ENCODE data around the gene RASAL2.
"Not testable (repeated sequence)": the region's sequence is repeated elsewhere in the genome, so short reads cannot be mapped to it uniquely, and the experiment has no call there.

Gene RASAL2

DNA sequence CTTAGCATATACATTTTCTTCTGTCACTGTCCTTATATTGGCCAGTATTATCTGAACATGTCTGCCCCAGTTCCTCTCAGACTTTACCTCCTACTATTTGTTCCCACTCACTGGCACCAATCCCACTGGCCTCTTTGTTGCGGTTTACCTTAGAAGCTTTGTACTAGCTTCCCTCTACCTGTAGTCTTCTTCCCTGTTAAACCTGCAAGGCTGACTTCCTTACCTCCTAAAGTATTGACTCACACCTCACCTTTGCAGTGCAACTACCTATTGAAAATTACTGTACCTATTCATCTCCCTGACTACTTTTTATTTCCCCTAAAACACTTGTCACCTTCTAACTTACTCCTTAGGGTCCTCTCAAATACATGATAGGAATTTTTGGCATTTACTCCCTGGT, 291.8 kb downstream of the RASAL2 start:
- no peaks in the 10 kb centered on the region for H4K20me1 ChIP-seq (ENCODE audit: low read depth, low read length)
- no peak overlapping the region for H3K4me2 ChIP-seq (ENCODE audit: low read depth, low read length, poor library complexity, severe bottlenecking)
- no peak overlapping the region for H2AFZ ChIP-seq (ENCODE audit: low read depth, low read length, severe bottlenecking)
- no peaks in the 10 kb centered on the region for H3K79me2 ChIP-seq (ENCODE audit: insufficient read depth, low read length)
- no peak overlapping the region for H3K27ac ChIP-seq (ENCODE audit: low read depth, low read length)
- no peaks in the 10 kb centered on the region for H3F3A ChIP-seq (ENCODE audit: insufficient read depth)
- no peaks in the 10 kb centered on the region for H3K9me3 ChIP-seq (ENCODE audit: insufficient read depth, low read length)
- H3K4me3 ChIP-seq (ENCODE audit: insufficient read depth, low read length, poor library complexity, severe bottlenecking) = no peak overlapping the region
- TF ChIP-seq EZH2phosphoT487 (conservative IDR thresholded peaks at IDR 0.05; ENCODE audit: low read length) = no peak
- TF ChIP-seq, protein P1, sequence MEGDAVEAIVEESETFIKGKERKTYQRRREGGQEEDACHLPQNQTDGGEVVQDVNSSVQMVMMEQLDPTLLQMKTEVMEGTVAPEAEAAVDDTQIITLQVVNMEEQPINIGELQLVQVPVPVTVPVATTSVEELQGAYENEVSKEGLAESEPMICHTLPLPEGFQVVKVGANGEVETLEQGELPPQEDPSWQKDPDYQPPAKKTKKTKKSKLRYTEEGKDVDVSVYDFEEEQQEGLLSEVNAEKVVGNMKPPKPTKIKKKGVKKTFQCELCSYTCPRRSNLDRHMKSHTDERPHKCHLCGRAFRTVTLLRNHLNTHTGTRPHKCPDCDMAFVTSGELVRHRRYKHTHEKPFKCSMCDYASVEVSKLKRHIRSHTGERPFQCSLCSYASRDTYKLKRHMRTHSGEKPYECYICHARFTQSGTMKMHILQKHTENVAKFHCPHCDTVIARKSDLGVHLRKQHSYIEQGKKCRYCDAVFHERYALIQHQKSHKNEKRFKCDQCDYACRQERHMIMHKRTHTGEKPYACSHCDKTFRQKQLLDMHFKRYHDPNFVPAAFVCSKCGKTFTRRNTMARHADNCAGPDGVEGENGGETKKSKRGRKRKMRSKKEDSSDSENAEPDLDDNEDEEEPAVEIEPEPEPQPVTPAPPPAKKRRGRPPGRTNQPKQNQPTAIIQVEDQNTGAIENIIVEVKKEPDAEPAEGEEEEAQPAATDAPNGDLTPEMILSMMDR (IDR thresholded peaks at IDR 0.05; ENCODE audit: insufficient read depth, low read length, poor library complexity, severe bottlenecking) = no peak
- H3K9me2 ChIP-seq (replicated peaks; ENCODE audit: insufficient read depth, low read length) = no peaks in the 10 kb centered on the region
- H3K9ac ChIP-seq (ENCODE audit: low read length) = no peak overlapping the region
- no peaks in the 10 kb centered on the region for H3K36me3 ChIP-seq (ENCODE audit: low read length)
- no peaks in the 10 kb centered on the region for H3K27me3 ChIP-seq (ENCODE audit: low read length)

DNA sequence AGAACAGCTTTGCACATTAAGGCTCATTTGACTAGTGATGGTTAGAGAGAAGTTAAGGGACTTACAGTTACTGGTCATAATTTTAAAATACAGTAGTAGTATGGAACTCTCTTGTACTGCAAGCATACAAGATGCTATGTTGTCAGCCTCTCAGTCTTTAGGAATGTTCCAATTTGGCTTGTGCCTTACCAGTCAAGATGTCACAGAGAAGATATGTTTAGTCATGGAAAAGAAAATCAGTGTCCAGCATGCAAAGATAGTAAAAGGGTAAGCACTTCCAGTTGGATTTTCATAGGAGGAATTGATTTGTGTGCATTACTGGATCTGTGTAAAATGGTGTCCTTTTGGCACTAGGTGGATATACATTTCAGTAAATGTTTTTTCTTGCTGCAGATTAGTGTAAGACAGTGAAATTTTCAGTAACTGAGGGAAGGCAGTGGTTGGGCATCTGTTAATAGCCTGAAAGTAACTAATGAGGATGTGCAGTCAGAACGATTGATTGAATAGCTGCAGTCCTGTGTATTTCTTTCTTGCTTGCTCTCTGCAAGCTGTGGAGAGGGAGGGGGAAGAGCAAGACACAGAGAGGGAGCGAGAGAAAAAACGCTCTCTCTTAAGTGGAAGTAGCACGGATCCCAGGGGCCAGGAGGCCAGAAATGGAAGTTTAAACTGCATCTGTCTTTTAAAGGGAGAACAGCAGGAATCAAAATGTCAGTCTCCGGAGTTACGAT, 294.7 kb downstream of the RASAL2 start:
- H4K20me1 ChIP-seq (ENCODE audit: low read depth, low read length) = no peaks in the 10 kb centered on the region
- no peak overlapping the region for H3K4me2 ChIP-seq (ENCODE audit: low read depth, low read length, poor library complexity, severe bottlenecking)
- H3F3A ChIP-seq (ENCODE audit: insufficient read depth) = no peaks in the 10 kb centered on the region
- no peak overlapping the region for H3K9ac ChIP-seq (ENCODE audit: low read length)
- H3K27me3 ChIP-seq (ENCODE audit: low read length) = no peaks in the 10 kb centered on the region
- no peaks in the 10 kb centered on the region for H3K79me2 ChIP-seq (ENCODE audit: insufficient read depth, low read length)
- no peak overlapping the region for H3K4me3 ChIP-seq (ENCODE audit: insufficient read depth, low read length, poor library complexity, severe bottlenecking)
- H3K9me3 ChIP-seq (ENCODE audit: insufficient read depth, low read length) = no peaks in the 10 kb centered on the region
- TF ChIP-seq, protein P1 (IDR thresholded peaks at IDR 0.05; ENCODE audit: insufficient read depth, low read length, poor library complexity, severe bottlenecking) = no peak
- no peak for TF ChIP-seq EZH2phosphoT487 (conservative IDR thresholded peaks at IDR 0.05; ENCODE audit: low read length)
- H2AFZ ChIP-seq (ENCODE audit: low read depth, low read length, severe bottlenecking) = no peak overlapping the region
- no peak overlapping the region for H3K27ac ChIP-seq (ENCODE audit: low read depth, low read length)
- H3K36me3 ChIP-seq (ENCODE audit: low read length) = no peaks in the 10 kb centered on the region
- H3K9me2 ChIP-seq (replicated peaks; ENCODE audit: insufficient read depth, low read length) = no peaks in the 10 kb centered on the region

DNA sequence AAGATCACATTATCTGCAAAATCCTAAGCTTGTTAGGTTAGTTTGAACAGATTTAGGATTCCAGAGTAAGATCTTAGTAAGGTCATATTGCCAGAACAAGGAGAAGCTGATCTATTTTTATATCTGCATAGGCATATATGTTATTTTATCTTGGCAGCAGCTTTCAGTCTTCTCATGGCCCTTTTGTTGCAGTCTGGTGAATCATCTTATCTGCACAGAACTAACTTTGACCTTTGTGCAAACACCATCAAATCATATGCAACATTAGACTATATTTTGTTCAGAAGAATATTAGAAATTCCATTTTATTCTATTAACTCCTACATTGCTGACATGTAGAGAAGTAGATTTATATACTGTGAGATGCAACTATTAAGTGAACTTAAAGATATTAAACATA, 295.5 kb downstream of the RASAL2 start:
- H3K79me2 ChIP-seq (ENCODE audit: insufficient read depth, low read length) = no peaks in the 10 kb centered on the region
- TF ChIP-seq EZH2phosphoT487 (conservative IDR thresholded peaks at IDR 0.05; ENCODE audit: low read length) = no peak
- TF ChIP-seq, protein P1 (IDR thresholded peaks at IDR 0.05; ENCODE audit: insufficient read depth, low read length, poor library complexity, severe bottlenecking) = no peak
- no peaks in the 10 kb centered on the region for H3K36me3 ChIP-seq (ENCODE audit: low read length)
- no peaks in the 10 kb centered on the region for H3F3A ChIP-seq (ENCODE audit: insufficient read depth)
- no peak overlapping the region for H3K4me2 ChIP-seq (ENCODE audit: low read depth, low read length, poor library complexity, severe bottlenecking)
- H3K9ac ChIP-seq (ENCODE audit: low read length) = no peak overlapping the region
- no peaks in the 10 kb centered on the region for H3K9me3 ChIP-seq (ENCODE audit: insufficient read depth, low read length)
- H3K27ac ChIP-seq (ENCODE audit: low read depth, low read length) = no peak overlapping the region
- no peaks in the 10 kb centered on the region for H4K20me1 ChIP-seq (ENCODE audit: low read depth, low read length)
- H3K4me3 ChIP-seq (ENCODE audit: insufficient read depth, low read length, poor library complexity, severe bottlenecking) = no peak overlapping the region
- no peaks in the 10 kb centered on the region for H3K27me3 ChIP-seq (ENCODE audit: low read length)
- no peak overlapping the region for H2AFZ ChIP-seq (ENCODE audit: low read depth, low read length, severe bottlenecking)
- no peaks in the 10 kb centered on the region for H3K9me2 ChIP-seq (replicated peaks; ENCODE audit: insufficient read depth, low read length)

DNA sequence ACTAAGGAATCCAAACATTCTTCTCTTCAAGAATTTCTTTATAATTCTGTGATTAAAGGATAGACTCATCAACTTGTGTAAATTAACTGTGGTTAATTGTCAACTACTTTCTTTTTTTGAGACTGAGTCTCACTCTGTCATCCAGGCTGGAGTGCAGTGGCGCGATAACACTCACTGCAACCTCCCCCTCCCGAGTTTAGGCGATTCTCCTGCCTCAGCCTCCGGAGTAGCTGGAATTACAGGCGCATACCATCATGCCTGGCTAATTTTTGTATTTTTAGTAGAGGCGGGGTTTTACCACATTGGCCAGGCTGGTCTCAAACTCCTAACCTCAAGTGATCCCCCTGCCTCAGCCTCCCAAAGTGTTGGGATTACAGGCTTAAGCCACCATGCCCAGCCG, 296.4 kb downstream of the RASAL2 start:
- not testable (repeated sequence) for H3K9me2 ChIP-seq (replicated peaks; ENCODE audit: insufficient read depth, low read length); H4K20me1 ChIP-seq (ENCODE audit: low read depth, low read length); H3K27ac ChIP-seq (ENCODE audit: low read depth, low read length); H3K4me2 ChIP-seq (ENCODE audit: low read depth, low read length, poor library complexity, severe bottlenecking); H3K79me2 ChIP-seq (ENCODE audit: insufficient read depth, low read length); H3K27me3 ChIP-seq (ENCODE audit: low read length); H3K9me3 ChIP-seq (ENCODE audit: insufficient read depth, low read length); H2AFZ ChIP-seq (ENCODE audit: low read depth, low read length, severe bottlenecking); H3F3A ChIP-seq (ENCODE audit: insufficient read depth); H3K4me3 ChIP-seq (ENCODE audit: insufficient read depth, low read length, poor library complexity, severe bottlenecking); H3K9ac ChIP-seq (ENCODE audit: low read length); H3K36me3 ChIP-seq (ENCODE audit: low read length)
